HG03135 (cell line): ENCODE measurements around the gene PLCG1.

ENCODE experiments used
- ATAC-seq: cut with Tn5 transposase; IDR thresholded peaks from one replicate; pipeline ENCODE4 v1.9.1; 2021; ENCODE audit warnings: mild to moderate bottlenecking, moderate library complexity; ENCODE audit not compliant: unreplicated experiment

The PLCG1 gene

DNA sequence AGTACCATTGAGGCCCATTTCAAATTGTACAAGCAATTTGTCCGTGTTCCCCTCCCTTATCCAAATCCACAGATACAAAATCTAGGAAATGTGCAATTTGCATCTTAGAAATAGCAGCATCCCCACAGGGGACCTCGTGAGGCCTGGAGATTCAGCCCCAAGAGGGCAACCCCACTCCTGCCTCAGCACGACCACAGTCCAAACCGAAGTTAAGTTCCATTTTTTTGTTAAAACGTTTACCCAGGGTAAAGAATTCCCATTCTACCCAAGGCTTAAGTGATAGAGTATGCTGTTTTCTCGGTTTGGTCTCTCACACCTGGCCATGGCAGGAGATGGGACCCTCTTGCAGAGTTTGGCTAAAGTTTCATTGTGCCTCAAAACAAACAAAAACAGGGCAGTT is 41.2 kb downstream of the PLCG1 start:
- ATAC-seq, result no peak

DNA sequence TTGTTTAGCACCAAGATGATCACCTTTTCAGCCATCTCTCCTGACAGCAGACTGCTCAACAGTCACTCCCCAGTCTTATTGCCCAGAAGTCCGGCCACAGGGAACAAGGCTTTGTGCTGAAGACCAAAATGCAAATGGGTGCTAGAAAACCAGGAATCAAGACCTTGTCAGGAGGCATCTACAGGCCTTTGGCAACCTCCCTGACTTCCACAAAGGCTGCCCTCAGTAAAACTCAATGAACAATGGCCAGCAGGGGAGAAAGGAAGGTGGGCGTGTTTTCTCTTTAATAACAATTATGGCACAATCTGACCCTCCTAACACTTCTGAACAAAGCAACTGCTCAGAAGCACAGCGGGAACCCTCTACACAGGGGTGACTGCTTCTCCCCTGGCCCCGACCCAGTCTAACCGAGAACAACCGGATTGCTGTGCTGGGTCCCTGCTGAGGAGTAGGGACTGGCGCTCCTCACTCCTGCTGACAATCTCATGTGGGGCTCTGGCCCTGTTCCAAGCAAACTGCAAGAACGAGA is 41.6 kb downstream of the PLCG1 start:
- ATAC-seq, result no peak

GRCh38 chr20:41179961-41180360 is 42.6 kb downstream of the PLCG1 start:
- ATAC-seq, result no peak

- no peak for ATAC-seq
Measured at GRCh38 chr20:41180599-41181333, 43.4 kb downstream of the PLCG1 start.

- no peak for ATAC-seq
Measured at GRCh38 chr20:41181567-41181966, 44.2 kb downstream of the PLCG1 start.

- no peak for ATAC-seq
Measured at GRCh38 chr20:41182296-41183212, 45.2 kb downstream of the PLCG1 start.

GRCh38 chr20:41183391-41183790 is 46.0 kb downstream of the PLCG1 start:
- ATAC-seq, result no peak

- ATAC-seq, result no peak
Measured at GRCh38 chr20:41183831-41184230, 46.5 kb downstream of the PLCG1 start.

GRCh38 chr20:41185013-41185757 is 47.8 kb downstream of the PLCG1 start:
- ATAC-seq, result no peak

- no peak for ATAC-seq
Measured at GRCh38 chr20:41187668-41188067, 50.3 kb downstream of the PLCG1 start.

GRCh38 chr20:41191562-41192500 is 54.5 kb downstream of the PLCG1 start:
- no peak for ATAC-seq

- no peak for ATAC-seq
Measured at GRCh38 chr20:41192575-41192974, 55.2 kb downstream of the PLCG1 start.

GRCh38 chr20:41196653-41197225 is 59.4 kb downstream of the PLCG1 start:
- no peak for ATAC-seq

DNA sequence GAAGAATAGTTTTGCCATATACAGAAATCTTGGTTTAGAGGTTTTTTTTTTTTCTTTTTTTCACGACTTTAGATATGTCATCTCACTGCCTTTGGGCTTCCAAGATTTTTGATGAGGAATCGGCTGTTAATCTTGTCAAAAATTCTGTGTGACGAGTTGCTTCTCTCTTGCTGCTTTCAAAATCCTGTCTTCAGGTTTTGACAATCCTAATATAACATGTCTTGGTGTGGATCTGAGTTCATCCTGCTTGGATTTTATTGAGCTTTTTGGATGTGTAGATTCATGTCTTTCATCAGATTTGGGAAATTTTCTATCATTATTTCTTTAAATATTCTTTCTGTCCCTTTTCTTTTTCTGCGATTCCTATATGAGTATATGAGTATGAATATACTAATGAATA is 61.1 kb downstream of the PLCG1 start:
- no peak for ATAC-seq

- ATAC-seq, result no peak
Measured at GRCh38 chr20:41200446-41201202, 63.3 kb downstream of the PLCG1 start.

DNA sequence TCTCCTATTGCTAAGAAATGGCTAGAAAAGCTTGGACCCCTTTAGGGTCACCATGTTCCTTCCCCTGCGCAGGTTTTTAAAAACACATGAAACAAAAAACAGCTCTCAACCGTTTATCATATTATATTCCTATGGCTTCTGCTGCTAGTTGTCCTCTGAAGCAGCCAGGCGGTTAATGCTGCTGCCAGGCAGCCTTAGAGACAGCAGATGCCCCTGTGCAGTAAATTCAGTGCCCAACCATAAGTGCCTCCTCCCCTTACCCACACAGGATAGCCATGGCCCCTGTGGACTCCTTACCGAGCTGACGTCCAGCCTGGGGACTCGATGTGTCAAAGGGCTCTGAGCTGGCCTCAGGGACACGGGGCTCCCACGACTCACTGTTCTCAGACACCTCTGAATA is 64.4 kb downstream of the PLCG1 start:
- ATAC-seq, result no peak

DNA sequence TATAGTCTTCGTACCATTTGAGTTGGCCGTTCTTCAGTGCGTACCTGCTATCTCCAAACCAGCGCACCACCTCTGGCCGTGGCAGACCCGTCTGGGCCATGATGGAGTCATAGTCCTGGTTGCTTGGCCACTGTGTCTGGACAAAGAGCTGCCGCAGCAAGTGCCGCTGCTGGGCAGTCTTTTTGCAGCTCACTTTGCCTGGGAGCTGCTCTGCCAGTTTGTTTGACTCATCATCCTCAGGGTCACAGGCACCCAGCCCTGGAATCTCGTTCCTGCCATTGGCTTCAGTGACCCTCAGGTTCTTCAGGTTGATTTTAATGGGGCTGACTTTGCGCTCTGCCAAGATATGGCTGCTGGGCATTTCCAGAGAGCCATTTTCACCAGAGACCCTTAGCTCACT is 65.1 kb downstream of the PLCG1 start:
- ATAC-seq, result no peak

DNA sequence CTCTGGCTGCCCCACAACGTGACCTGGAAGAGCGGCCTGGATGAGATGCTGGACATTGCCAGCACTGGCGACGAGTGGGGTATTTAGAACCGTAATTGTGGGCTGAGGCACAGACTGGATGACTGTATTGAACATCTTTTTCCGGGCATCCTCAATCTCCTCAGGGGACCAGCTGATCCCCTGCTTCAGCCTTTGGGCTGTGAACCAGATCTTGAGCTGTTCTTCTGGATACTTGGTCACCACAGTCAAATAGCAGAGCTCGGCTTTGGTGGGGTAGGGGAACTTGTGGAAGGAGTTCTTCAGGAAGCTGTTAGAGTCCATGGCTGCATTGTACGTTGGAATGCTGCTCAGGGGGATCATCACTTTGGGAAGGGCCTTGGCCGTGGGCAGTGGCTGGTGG is 66.3 kb downstream of the PLCG1 start:
- no peak for ATAC-seq
